AG10803 (cell line): Measurements from ENCODE around the gene TSPAN31.
A peak's percentile ranks its signal among the peaks of the same experiment; 100 is the strongest.
"Not testable (repeated sequence)": the region's sequence is repeated elsewhere in the genome, so short reads cannot be mapped to it uniquely, and the experiment has no call there.

Experiments used
- DNase-seq: peaks from one replicate; pipeline ENCODE4 v3.0.0; 2010; ENCODE audit warnings: low read depth
- H3K4me3 ChIP-seq: 2 replicates; pipeline ENCODE4 v1.5.1; 2011; ENCODE audit warnings: mild to moderate bottlenecking, low read length, control low read depth
- TF ChIP-seq, protein P1 (sequence below): conservative IDR thresholded peaks from 2 replicates; pipeline ENCODE4 v1.5.1; 2011; ENCODE audit warnings: mild to moderate bottlenecking, low read length, control low read depth, inconsistent platforms

TSPAN31 gene

DNA sequence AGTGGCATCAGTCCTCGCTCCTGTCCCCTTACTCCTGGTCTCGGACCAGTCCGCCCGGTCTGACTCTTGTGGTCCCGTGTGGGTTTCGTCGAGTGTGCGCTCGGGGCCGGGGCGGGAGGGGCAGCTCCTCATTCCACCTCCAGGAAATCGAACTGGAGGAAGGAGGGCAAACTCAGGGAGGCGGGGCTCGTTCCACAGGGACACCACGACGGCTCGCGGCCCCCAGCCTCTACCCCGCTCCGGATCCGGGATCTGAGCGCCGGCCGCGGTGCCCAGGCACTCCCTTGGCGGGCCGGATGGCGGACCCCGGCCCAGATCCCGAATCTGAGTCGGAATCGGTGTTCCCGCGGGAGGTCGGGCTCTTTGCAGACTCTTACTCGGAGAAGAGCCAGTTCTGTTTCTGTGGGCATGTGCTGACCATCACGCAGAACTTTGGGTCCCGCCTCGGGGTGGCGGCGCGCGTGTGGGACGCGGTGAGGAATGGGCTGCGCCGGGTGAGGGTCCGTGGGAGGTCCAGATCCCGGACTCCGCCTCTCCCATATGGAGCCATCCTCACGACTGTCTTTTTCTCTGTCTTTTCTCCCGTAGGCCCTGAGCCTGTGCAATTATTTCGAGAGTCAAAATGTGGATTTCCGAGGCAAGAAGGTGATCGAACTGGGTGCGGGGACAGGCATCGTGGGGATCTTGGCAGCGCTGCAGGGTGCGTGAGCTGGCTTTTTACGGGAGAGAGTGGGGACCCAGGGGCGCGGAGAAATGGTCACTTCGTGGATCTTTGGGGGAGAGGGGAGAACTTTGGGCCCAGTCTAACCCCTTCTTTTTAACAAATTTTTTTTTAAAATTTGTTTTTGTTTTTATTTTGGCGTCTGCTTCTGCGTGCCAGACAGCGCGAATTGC, 27.8 kb downstream of the TSPAN31 start, which contains the start of gene EEF1AKMT3:
Gene EEF1AKMT3 (plus strand): TSS at position 186 of the 894 bp plus-strand sequence. CDS start 111 bp downstream, at position 297.
- peak within 1 kb of the TSS; percentile 99 for H3K4me3 ChIP-seq
- peak; percentile 41 for DNase-seq
- TF ChIP-seq, protein P1, sequence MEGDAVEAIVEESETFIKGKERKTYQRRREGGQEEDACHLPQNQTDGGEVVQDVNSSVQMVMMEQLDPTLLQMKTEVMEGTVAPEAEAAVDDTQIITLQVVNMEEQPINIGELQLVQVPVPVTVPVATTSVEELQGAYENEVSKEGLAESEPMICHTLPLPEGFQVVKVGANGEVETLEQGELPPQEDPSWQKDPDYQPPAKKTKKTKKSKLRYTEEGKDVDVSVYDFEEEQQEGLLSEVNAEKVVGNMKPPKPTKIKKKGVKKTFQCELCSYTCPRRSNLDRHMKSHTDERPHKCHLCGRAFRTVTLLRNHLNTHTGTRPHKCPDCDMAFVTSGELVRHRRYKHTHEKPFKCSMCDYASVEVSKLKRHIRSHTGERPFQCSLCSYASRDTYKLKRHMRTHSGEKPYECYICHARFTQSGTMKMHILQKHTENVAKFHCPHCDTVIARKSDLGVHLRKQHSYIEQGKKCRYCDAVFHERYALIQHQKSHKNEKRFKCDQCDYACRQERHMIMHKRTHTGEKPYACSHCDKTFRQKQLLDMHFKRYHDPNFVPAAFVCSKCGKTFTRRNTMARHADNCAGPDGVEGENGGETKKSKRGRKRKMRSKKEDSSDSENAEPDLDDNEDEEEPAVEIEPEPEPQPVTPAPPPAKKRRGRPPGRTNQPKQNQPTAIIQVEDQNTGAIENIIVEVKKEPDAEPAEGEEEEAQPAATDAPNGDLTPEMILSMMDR, result no peak

DNA sequence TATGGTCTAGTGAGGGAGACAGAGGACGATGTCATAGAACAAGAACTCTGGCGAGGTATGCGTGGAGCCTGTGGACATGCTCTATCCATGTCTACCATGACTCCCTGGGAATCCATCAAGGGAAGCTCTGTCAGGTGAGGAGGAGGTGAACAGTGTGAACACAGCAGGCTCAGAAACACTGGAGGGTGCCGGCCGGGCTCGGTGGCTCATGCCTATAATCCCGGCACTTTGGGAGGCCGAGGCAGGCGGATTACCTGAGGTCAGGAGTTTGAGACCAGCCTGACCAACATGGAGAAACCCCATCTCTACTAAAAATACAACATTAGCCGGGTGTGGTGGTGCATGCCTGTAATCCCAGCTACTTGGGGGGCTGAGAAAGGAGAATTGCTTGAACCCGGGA, 29.8 kb downstream of the TSPAN31 start:
- not testable (repeated sequence) for DNase-seq, H3K4me3 ChIP-seq

DNA sequence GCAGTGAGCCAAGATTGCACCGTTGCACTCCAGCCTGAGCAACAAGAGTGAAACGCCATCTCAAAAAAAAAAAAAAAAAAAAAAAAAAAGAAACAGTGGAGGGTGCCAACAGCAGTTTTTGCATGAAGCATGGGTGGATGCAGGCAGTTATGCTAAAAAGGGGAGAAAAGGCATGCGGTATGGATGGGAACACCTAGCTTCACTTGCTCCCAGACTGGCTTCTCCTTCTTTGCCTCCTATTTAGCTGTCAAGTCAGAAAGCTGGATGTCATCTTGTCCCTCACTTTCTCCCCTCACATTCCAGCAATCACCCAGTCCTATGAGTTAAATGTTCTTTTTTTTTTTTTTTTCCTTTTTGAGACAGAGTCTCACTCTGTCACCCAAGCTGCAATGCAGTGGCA, 30.2 kb downstream of the TSPAN31 start:
- TF ChIP-seq, protein P1, result no peak
- no peak overlapping the region for H3K4me3 ChIP-seq
- DNase-seq, result no peak

DNA sequence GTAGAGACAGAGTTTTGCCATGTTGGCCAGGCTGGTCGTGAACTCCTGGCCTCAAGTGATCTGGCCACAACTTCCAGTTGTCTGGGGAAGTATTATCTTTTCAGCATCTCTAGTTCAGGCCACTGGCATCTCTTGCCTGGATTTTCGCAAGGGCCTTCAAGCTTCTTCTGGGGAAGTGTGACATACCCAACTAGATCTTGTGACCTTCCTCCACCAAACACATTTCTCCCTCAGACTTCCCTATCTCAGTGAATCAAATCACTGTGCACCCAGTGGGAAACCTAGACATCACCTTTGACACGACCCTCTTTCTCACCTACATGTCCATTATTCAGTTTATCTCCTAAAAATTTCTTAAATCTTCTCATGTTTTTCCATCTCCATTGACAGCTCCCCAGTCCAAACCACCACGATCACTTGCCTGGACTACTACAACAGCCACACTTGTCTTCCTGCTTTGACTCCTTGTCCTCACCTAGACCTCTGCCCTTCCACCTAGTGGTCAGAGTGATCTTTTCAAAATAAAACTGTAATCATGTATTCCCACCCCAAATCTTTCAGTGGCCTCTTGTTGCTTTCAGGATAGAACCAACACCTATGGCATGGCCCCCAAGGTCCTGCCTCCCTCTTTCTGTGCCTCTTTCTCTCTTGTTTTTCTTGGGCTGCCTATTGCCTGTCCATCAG, 30.9 kb downstream of the TSPAN31 start:
- no peak overlapping the region for H3K4me3 ChIP-seq
- DNase-seq, result no peak
- TF ChIP-seq, protein P1, result peak; percentile 3; the same call in 1 of the 2 replicates

DNA sequence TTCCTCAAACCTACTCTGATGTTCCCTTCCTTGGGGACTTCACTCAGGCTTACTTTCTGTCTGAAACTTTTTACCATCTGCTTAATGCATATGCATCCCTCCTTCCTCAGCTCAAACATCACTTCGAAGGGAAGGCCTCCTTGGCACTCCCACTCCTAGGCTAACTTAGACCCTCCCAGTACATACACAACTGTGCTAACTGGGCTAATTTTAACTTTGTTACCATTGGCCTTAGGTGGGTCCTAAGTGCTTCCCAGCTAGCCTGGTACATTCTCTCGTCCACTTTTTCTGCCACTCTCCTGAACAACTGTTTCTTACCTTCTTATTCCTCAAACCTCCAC, 31.4 kb downstream of the TSPAN31 start:
- TF ChIP-seq, protein P1, result no peak
- no peak for DNase-seq
- H3K4me3 ChIP-seq, result no peak overlapping the region

DNA sequence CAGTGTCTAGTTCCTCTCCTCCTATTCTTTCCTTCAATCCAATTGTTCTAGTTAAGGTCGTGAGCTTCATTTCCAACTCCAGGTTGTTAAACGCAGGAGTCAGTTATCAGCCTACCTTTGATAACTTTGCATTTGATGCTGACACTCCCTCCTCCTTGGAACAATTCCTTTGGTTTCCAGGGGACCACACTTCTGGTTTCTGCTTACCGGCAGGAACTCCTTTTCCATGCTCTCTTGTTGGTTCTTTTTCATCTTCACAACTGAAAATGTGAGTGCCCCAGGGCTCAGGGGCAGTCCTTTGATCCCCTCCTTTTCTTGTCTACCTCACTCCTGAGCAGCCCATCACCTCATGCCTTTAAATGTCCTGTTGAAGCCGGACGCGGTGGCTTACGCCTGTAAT, 32.5 kb downstream of the TSPAN31 start:
- TF ChIP-seq, protein P1, result no peak
- DNase-seq, result no peak
- no peak overlapping the region for H3K4me3 ChIP-seq

DNA sequence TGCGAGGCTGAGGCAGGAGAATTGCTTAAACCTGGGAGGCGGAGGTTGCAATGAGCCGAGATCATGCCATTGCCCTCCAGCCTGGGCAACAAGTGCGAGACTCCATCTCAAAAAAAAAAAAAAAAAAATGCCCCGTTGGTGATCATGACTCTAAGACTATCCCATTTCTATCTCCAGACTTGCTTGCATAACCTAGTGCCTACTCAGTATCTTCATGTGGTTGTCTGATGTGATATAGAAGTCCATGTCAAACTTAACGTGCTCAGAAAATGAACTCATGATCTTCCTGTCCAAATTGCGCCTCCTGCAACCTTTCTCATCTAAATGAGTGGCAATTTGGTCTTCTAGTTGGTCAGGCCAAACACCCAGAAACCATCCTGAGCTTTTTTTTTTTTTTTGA, 33.1 kb downstream of the TSPAN31 start:
- TF ChIP-seq, protein P1, result no peak
- H3K4me3 ChIP-seq, result no peak overlapping the region
- no peak for DNase-seq
